ENCODE measurements around the gene AMBRA1. TPM values are rescaled to one million over a fixed set of nuclear protein-coding genes. Genes with fewer than 3 reads are reported as not detected.
A peak's percentile ranks its signal among the peaks of the same experiment; 100 is the strongest.

Gene AMBRA1
- total RNA-seq, 1 experiment from 2014 or later = 15.8 TPM

DNA sequence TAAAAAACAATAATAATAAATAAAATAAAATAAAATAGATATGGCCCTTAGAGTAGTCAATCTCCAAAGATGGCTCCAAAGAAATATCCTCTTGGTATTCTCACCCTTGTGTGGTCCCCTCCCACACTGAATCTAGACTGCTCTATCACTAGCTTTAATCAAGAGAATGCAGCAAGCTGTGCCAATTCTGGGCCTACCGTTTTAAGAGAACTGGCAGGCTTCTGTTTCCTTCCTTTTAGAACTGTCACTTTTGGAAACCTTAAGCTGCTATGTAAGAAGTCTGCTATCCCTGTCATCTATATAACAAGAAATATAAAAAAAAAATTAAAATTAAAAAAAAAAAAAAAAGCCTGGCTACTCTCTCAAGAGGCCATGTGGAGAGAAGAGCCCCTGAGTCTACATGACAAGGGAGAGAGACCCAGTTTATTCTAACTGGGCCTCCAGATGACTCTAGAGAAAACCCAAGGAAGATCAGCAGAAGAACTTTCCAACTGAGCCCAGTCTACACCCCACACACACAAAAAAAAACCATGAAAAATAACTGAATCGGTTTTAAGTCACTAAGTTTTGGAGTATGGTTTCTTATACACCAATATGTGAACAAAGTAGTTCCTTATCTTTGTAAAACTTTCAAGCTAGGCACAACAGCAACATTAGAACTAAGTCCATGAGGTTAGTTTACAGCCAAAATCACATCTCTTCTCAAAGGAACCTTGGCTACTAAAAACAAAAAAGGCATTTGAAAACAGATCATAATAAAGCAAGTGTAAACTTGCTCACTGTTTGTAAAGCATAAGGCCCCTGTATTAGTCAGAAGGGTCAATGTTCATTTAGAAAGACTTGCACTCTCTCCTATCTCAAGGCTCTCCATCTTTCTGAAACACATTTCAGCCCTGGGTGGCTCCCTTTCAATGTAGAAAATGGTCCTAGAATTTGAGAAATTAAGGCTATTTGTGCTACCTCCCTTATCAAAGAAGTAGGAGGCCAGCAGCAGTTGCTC lies 67.3 kb downstream of the AMBRA1 start:
- DNase-seq = no peak
- TF ChIP-seq CTCF (conservative IDR thresholded peaks at IDR 0.05; ENCODE audit: low read depth, low read length) = no peak
- no peak for TF ChIP-seq EZH2 (IDR thresholded peaks at IDR 0.05; ENCODE audit: low read length, unreplicated experiment)
- TF ChIP-seq EZH2phosphoT487 (IDR thresholded peaks at IDR 0.05; ENCODE audit: borderline replicate concordance, low read length) = no peak
- H3K9me2 ChIP-seq (replicated peaks; ENCODE audit: low read length) = no peaks in the 10 kb centered on the region
- H3K27me3 ChIP-seq (ENCODE audit: low read length) = no peaks in the 10 kb centered on the region
- CTCF ChIA-PET = no interaction called here
- peaks cover 4% of the 10 kb centered on the region for H3K4me1 ChIP-seq (ENCODE audit: insufficient read depth, low read length)
- no peak overlapping the region for H3K4me3 ChIP-seq (ENCODE audit: low read length)
- intact Hi-C loops (cut with micrococcal nuclease) = no loop called here
- no peak overlapping the region for H3K4me2 ChIP-seq (ENCODE audit: low read length)
- no peaks in the 10 kb centered on the region for H3F3A ChIP-seq (ENCODE audit: low read length, unreplicated experiment)
- H4K20me1 ChIP-seq (ENCODE audit: low read length) = peaks cover 32% of the 10 kb centered on the region
- POLR2A ChIA-PET (ENCODE audit: unreplicated experiment) = no interaction called here
- H3K27ac ChIP-seq (ENCODE audit: low read length) = no peak overlapping the region
- H3K9me3 ChIP-seq (ENCODE audit: low read length) = no peaks in the 10 kb centered on the region
- no peak overlapping the region for H2AFZ ChIP-seq (ENCODE audit: low read length)
- BruUV-seq (replicated peaks) = no TSS peak
- no peak overlapping the region for H3K9ac ChIP-seq (ENCODE audit: low read length)
- H3K79me2 ChIP-seq (ENCODE audit: low read length) = peaks cover 48% of the 10 kb centered on the region
- H3K36me3 ChIP-seq (ENCODE audit: low read depth, low read length) = no peaks in the 10 kb centered on the region
- no peak for ATAC-seq

DNA sequence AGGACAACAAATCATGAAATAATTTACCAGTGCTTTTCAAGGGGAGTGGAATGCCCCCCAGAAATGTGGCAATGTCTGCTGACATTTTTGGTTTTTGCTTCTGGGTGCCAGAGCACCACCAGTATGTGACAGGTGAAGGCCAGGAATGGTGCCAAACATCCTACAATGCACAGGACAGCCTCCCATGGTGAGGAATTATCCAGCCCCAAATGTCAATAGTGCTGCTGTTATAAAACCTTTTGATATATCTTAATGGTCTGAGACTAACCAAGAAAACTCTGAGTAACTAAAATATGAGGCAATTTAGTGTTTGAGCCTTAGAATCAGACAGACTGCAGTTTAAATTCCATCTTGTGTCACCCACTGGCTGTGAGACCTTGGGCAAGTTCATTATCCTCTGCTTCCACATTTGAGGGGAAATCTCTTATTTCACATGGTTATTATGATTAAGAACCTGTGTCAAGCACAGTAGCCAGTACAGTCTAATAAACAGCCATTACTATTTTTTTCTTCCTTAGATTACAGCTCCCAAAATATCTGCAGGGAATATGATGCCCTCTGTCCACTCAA lies 69.5 kb downstream of the AMBRA1 start:
- H3K36me3 ChIP-seq (ENCODE audit: low read depth, low read length) = no peaks in the 10 kb centered on the region
- intact Hi-C loops (cut with micrococcal nuclease) = no loop called here
- H3K4me1 ChIP-seq (ENCODE audit: insufficient read depth, low read length) = peaks cover 12% of the 10 kb centered on the region
- TF ChIP-seq CTCF (conservative IDR thresholded peaks at IDR 0.05; ENCODE audit: low read depth, low read length) (no peak), EZH2phosphoT487 (IDR thresholded peaks at IDR 0.05; ENCODE audit: borderline replicate concordance, low read length) (no peak), EZH2 (IDR thresholded peaks at IDR 0.05; ENCODE audit: low read length, unreplicated experiment) (no peak)
- H2AFZ ChIP-seq (ENCODE audit: low read length) = no peak overlapping the region
- DNase-seq = no peak
- no peaks in the 10 kb centered on the region for H3F3A ChIP-seq (ENCODE audit: low read length, unreplicated experiment)
- H3K27me3 ChIP-seq (ENCODE audit: low read length) = no peaks in the 10 kb centered on the region
- no peaks in the 10 kb centered on the region for H3K9me3 ChIP-seq (ENCODE audit: low read length)
- CTCF ChIA-PET = no interaction called here
- no peak overlapping the region for H3K27ac ChIP-seq (ENCODE audit: low read length)
- no TSS peak for BruUV-seq (replicated peaks)
- POLR2A ChIA-PET (ENCODE audit: unreplicated experiment) = no interaction called here
- H4K20me1 ChIP-seq (ENCODE audit: low read length) = peaks cover 23% of the 10 kb centered on the region
- no peak overlapping the region for H3K4me3 ChIP-seq (ENCODE audit: low read length)
- H3K9ac ChIP-seq (ENCODE audit: low read length) = no peak overlapping the region
- H3K4me2 ChIP-seq (ENCODE audit: low read length) = no peak overlapping the region
- peak; percentile 35 for ATAC-seq
- no peaks in the 10 kb centered on the region for H3K9me2 ChIP-seq (replicated peaks; ENCODE audit: low read length)
- peaks cover 58% of the 10 kb centered on the region for H3K79me2 ChIP-seq (ENCODE audit: low read length)

GRCh38 chr11:46523290-46523689 lies 70.5 kb downstream of the AMBRA1 start:
- Histone ChIP-seq H3K4me3 (ENCODE audit: low read length) (no peak overlapping the region), H3K9me3 (ENCODE audit: low read length) (no peaks in the 10 kb centered on the region), H2AFZ (ENCODE audit: low read length) (no peak overlapping the region), H3K27ac (ENCODE audit: low read length) (no peak overlapping the region), H3F3A (ENCODE audit: low read length, unreplicated experiment) (no peaks in the 10 kb centered on the region), H3K79me2 (ENCODE audit: low read length) (peaks cover 49% of the 10 kb centered on the region), H3K36me3 (ENCODE audit: low read depth, low read length) (no peaks in the 10 kb centered on the region), H3K27me3 (ENCODE audit: low read length) (no peaks in the 10 kb centered on the region), H3K4me1 (ENCODE audit: insufficient read depth, low read length) (peaks cover 12% of the 10 kb centered on the region), H3K9me2 (replicated peaks; ENCODE audit: low read length) (no peaks in the 10 kb centered on the region), H3K4me2 (ENCODE audit: low read length) (no peak overlapping the region), H4K20me1 (ENCODE audit: low read length) (peaks cover 17% of the 10 kb centered on the region), H3K9ac (ENCODE audit: low read length) (no peak overlapping the region)
- TF ChIP-seq CTCF (conservative IDR thresholded peaks at IDR 0.05; ENCODE audit: low read depth, low read length) (no peak), EZH2 (IDR thresholded peaks at IDR 0.05; ENCODE audit: low read length, unreplicated experiment) (no peak), EZH2phosphoT487 (IDR thresholded peaks at IDR 0.05; ENCODE audit: borderline replicate concordance, low read length) (no peak)
- intact Hi-C loops (cut with micrococcal nuclease) = no loop called here
- ChIA-PET POLR2A (ENCODE audit: unreplicated experiment) (no interaction called here), CTCF (no interaction called here)
- BruUV-seq (replicated peaks) = no TSS peak
- ATAC-seq = no peak
- no peak for DNase-seq
